Measurements from ENCODE around the gene MXRA8.

Gene MXRA8

DNA sequence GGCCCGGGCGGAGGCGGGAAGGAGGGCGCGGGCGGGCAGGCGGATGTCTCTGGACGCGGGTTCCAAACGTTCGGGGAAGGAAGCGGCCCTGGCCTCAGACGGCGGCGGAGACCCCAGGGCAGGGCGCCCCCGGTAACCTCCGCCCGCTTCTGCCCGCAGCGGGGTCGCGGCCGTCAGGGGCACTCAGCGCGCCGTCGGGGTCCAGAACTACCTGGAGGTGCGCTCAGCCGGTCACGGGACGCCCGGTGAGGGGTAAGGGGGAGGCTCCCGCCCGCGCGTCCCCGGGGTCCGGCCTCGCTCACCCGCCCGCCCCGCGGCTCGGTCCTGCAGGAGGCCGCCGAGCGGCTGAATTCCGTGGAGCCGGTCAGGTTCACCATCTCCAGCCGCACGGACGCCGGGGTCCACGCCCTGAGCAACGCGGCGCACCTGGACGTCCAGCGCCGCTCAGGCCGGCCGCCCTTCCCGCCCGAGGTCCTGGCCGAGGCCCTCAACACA is 49.6 kb downstream of the MXRA8 start:
- peaks cover 44% of the 10 kb centered on the region for H3K79me2 ChIP-seq (ENCODE audit: control insufficient read depth, low read length)
- peak overlapping the region; percentile 52 for H3K27ac ChIP-seq (ENCODE audit: low read depth, low read length)
- H3K27me3 ChIP-seq (ENCODE audit: control insufficient read depth, low read length), result no peaks in the 10 kb centered on the region
- H4K20me1 ChIP-seq (ENCODE audit: control insufficient read depth, insufficient read depth, low read depth, low read length), result no peaks in the 10 kb centered on the region
- no peaks in the 10 kb centered on the region for H3K9me2 ChIP-seq (replicated peaks; ENCODE audit: control insufficient read depth, low read length)
- peaks cover 36% of the 10 kb centered on the region for H3K4me1 ChIP-seq (ENCODE audit: control insufficient read depth, low read length)
- TF ChIP-seq, protein P1, sequence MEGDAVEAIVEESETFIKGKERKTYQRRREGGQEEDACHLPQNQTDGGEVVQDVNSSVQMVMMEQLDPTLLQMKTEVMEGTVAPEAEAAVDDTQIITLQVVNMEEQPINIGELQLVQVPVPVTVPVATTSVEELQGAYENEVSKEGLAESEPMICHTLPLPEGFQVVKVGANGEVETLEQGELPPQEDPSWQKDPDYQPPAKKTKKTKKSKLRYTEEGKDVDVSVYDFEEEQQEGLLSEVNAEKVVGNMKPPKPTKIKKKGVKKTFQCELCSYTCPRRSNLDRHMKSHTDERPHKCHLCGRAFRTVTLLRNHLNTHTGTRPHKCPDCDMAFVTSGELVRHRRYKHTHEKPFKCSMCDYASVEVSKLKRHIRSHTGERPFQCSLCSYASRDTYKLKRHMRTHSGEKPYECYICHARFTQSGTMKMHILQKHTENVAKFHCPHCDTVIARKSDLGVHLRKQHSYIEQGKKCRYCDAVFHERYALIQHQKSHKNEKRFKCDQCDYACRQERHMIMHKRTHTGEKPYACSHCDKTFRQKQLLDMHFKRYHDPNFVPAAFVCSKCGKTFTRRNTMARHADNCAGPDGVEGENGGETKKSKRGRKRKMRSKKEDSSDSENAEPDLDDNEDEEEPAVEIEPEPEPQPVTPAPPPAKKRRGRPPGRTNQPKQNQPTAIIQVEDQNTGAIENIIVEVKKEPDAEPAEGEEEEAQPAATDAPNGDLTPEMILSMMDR (IDR thresholded peaks at IDR 0.05; ENCODE audit: low read depth, low read length, poor library complexity, severe bottlenecking), result no peak
- TF ChIP-seq EZH2phosphoT487 (IDR thresholded peaks at IDR 0.05; ENCODE audit: borderline replicate concordance, low read length), result no peak
- peaks cover 44% of the 10 kb centered on the region for H3K36me3 ChIP-seq (ENCODE audit: control insufficient read depth, low read length)
- no peaks in the 10 kb centered on the region for H3K9me3 ChIP-seq (ENCODE audit: control insufficient read depth, insufficient read depth, low read length)
- peak overlapping the region; percentile 80 for H3K4me2 ChIP-seq (ENCODE audit: low read length)
- H3K4me3 ChIP-seq (ENCODE audit: low read length), result peak overlapping the region; percentile 76
- peaks cover 2% of the 10 kb centered on the region; the same call in 1 of the 2 replicates for H3F3A ChIP-seq (ENCODE audit: control insufficient read depth, insufficient read depth)

DNA sequence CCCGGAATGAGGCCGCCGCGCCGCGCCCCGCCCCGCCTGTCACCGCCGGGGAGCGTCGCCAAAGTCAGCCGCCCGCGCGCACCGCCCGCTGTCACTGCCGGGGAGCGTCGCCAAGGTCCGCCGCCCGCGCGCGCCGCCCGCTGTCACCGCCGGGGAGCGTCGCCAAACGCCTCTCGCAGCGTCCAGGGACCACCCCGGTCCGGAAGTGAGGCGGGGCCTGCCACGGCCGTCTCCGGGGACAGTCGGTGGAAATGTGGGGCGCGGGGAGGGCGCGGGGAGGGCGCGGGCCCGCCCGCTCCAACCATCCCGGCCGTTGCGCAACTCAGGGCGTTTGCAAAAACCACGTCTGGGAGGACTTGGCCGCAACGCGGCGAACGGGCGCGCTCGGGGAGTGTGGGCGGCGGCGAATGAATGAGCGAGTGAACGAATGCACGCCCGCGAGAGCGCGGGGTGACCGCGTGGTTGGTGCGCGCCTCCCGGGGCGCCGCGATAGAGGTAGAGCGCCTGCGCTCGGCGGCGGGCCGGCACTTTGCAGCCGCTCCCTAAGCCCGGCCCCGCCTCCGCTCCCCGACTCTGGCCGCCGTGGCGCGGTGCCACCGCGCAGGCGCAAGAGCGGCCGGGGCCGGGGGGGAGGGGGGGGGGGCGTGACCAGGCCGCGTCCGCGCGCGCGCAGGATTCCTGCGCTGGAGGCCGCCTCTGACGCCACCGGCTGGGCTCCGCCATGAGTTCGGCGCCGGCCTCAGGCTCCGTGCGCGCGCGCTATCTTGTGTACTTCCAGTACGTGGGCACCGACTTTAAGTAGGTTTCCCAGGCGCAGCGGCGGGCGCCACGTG is 50.2 kb downstream of the MXRA8 start, which contains the start of the genes ACAP3 and PUSL1:
ACAP3 (minus strand) TSS at position 8 of the 833 bp plus-strand sequence. CDS start 115 bp downstream, outside the sequence.
PUSL1 (plus strand) TSS at position 675 of the 833 bp plus-strand sequence; CDS start at position 722, 47 bp downstream.
- no peaks in the 10 kb centered on the region for H4K20me1 ChIP-seq (ENCODE audit: control insufficient read depth, insufficient read depth, low read depth, low read length)
- TF ChIP-seq, protein P1 (IDR thresholded peaks at IDR 0.05; ENCODE audit: low read depth, low read length, poor library complexity, severe bottlenecking), result no peak
- TF ChIP-seq EZH2phosphoT487 (IDR thresholded peaks at IDR 0.05; ENCODE audit: borderline replicate concordance, low read length), result no peak
- H3K4me1 ChIP-seq (ENCODE audit: control insufficient read depth, low read length), result peaks cover 36% of the 10 kb centered on the region
- H3K4me3 ChIP-seq (ENCODE audit: low read length), result peak within 1 kb of the TSS; percentile 83
- H3K27me3 ChIP-seq (ENCODE audit: control insufficient read depth, low read length), result no peaks in the 10 kb centered on the region
- peaks cover 37% of the 10 kb centered on the region for H3K36me3 ChIP-seq (ENCODE audit: control insufficient read depth, low read length)
- peak within 1 kb of the TSS; percentile 81 for H3K27ac ChIP-seq (ENCODE audit: low read depth, low read length)
- H3K4me2 ChIP-seq (ENCODE audit: low read length), result peak within 1 kb of the TSS; percentile 84
- H3F3A ChIP-seq (ENCODE audit: control insufficient read depth, insufficient read depth), result peaks cover 2% of the 10 kb centered on the region; the same call in 1 of the 2 replicates
- H3K79me2 ChIP-seq (ENCODE audit: control insufficient read depth, low read length), result peaks cover 40% of the 10 kb centered on the region
- no peaks in the 10 kb centered on the region for H3K9me3 ChIP-seq (ENCODE audit: control insufficient read depth, insufficient read depth, low read length)
- H3K9me2 ChIP-seq (replicated peaks; ENCODE audit: control insufficient read depth, low read length), result no peaks in the 10 kb centered on the region

DNA sequence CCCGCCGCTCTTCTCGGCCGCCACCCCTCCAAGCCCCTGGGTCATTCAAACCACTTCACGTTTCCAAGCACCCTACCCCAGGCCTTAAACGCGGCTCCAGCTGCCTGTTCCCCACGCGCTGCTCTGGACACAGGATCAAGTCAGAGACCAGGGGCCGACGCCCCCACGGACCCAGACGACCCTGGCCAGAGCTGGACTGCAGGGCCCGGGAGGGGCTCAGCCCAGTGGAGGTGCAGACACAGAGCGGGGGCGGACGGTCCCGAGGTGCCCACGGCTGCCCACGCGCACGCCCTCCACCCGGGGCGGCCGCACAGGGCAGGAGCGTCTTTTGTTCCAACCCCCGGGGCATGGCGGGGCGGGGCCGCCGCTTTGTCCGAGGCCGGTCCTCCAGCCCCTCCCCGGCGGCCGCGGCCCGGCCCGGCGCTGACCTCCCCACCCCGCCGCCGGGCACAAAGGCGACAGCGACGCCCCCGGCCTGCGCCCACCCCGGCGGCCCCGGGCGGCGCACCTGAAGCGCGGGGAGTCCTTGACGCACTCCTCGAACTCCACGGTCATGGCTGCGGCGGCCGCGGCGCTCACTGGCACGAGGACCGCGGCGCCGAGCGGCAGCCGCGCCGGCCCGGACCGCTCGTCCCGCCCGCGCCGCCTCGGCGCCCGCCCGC is 51.0 kb downstream of the MXRA8 start:
- Histone ChIP-seq H3K36me3 (ENCODE audit: control insufficient read depth, low read length) (peaks cover 29% of the 10 kb centered on the region), H3K4me3 (ENCODE audit: low read length) (peak overlapping the region; percentile 79), H3K9me3 (ENCODE audit: control insufficient read depth, insufficient read depth, low read length) (no peaks in the 10 kb centered on the region), H3K4me2 (ENCODE audit: low read length) (peak overlapping the region; percentile 84), H3K27me3 (ENCODE audit: control insufficient read depth, low read length) (no peaks in the 10 kb centered on the region), H4K20me1 (ENCODE audit: control insufficient read depth, insufficient read depth, low read depth, low read length) (no peaks in the 10 kb centered on the region), H3K4me1 (ENCODE audit: control insufficient read depth, low read length) (peaks cover 36% of the 10 kb centered on the region), H3K9me2 (replicated peaks; ENCODE audit: control insufficient read depth, low read length) (no peaks in the 10 kb centered on the region), H3K27ac (ENCODE audit: low read depth, low read length) (no peak overlapping the region), H3K79me2 (ENCODE audit: control insufficient read depth, low read length) (peaks cover 40% of the 10 kb centered on the region), H3F3A (ENCODE audit: control insufficient read depth, insufficient read depth) (peaks cover 2% of the 10 kb centered on the region; the same call in 1 of the 2 replicates)
- TF ChIP-seq, protein P1 (IDR thresholded peaks at IDR 0.05; ENCODE audit: low read depth, low read length, poor library complexity, severe bottlenecking), result no peak
- no peak for TF ChIP-seq EZH2phosphoT487 (IDR thresholded peaks at IDR 0.05; ENCODE audit: borderline replicate concordance, low read length)

Measured in DOHH2 (cell line).